Neuron (in vitro differentiated cells): ENCODE results near the gene ANKMY1.
A peak's percentile ranks its signal among the peaks of the same experiment; 100 is the strongest.

Source experiments
- H2AFZ ChIP-seq: one replicate; pipeline ENCODE4 v1.6.1; 2013; ENCODE audit warnings: low read depth, mild to moderate bottlenecking, inconsistent platforms, low read length, moderate library complexity
- H3K27me3 ChIP-seq: one replicate; pipeline ENCODE4 v1.6.1; 2013; ENCODE audit warnings: low read length; ENCODE audit not compliant: insufficient read depth
- H3K36me3 ChIP-seq: one replicate; pipeline ENCODE4 v1.6.1; 2013; ENCODE audit warnings: low read length; ENCODE audit not compliant: insufficient read depth
- H3K4me1 ChIP-seq: one replicate; pipeline ENCODE4 v1.6.1; 2013; ENCODE audit warnings: low read length; ENCODE audit not compliant: insufficient read depth
- H3K4me3 ChIP-seq: 2 replicates; pipeline ENCODE4 v1.5.1; 2013; ENCODE audit warnings: mild to moderate bottlenecking, low read length, moderate library complexity
- H3K9me3 ChIP-seq: one replicate; pipeline ENCODE4 v1.6.1; 2013; ENCODE audit warnings: low read length

The ANKMY1 gene, protein sequence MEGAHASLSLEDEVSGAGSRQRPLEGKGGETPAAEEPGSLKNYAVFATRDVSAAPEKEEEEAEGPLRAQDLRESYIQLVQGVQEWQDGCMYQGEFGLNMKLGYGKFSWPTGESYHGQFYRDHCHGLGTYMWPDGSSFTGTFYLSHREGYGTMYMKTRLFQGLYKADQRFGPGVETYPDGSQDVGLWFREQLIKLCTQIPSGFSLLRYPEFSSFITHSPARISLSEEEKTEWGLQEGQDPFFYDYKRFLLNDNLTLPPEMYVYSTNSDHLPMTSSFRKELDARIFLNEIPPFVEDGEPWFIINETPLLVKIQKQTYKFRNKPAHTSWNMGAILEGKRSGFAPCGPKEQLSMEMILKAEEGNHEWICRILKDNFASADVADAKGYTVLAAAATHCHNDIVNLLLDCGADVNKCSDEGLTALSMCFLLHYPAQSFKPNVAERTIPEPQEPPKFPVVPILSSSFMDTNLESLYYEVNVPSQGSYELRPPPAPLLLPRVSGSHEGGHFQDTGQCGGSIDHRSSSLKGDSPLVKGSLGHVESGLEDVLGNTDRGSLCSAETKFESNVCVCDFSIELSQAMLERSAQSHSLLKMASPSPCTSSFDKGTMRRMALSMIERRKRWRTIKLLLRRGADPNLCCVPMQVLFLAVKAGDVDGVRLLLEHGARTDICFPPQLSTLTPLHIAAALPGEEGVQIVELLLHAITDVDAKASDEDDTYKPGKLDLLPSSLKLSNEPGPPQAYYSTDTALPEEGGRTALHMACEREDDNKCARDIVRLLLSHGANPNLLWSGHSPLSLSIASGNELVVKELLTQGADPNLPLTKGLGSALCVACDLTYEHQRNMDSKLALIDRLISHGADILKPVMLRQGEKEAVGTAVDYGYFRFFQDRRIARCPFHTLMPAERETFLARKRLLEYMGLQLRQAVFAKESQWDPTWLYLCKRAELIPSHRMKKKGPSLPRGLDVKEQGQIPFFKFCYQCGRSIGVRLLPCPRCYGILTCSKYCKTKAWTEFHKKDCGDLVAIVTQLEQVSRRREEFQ

DNA sequence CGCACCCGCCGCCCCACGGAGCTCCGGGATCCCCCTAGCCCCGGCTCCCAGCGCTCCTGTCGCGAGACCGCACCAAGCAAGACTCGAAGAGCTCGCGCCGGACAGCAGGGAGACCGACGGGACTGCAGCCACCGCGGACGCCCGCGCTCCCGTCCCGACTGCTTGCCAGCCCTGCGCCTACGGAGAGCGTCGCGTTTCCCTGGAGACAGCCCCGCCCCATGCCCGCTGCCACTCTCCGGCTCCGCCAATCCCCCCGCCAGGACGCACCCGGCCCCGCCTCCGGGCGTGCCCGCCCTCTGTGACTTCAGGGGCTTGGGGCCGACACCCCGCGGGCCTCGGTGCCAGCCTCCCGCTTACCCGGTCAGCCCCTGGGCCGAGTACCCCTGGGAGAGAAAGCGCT is at the start of gene ANKMY1:
Gene ANKMY1, minus strand, starts transcription at position 181 of the 400 bp plus-strand sequence. CDS start 653 bp downstream, outside the sequence.
- H3K27me3 ChIP-seq = no peaks in the 10 kb centered on the region
- H3K9me3 ChIP-seq = peaks cover 8% of the 10 kb centered on the region
- H3K4me3 ChIP-seq = no peak within 1 kb of the TSS
- H3K4me1 ChIP-seq = peaks cover 15% of the 10 kb centered on the region
- no peak within 1 kb of the TSS for H2AFZ ChIP-seq
- H3K36me3 ChIP-seq = peaks cover 18% of the 10 kb centered on the region

DNA sequence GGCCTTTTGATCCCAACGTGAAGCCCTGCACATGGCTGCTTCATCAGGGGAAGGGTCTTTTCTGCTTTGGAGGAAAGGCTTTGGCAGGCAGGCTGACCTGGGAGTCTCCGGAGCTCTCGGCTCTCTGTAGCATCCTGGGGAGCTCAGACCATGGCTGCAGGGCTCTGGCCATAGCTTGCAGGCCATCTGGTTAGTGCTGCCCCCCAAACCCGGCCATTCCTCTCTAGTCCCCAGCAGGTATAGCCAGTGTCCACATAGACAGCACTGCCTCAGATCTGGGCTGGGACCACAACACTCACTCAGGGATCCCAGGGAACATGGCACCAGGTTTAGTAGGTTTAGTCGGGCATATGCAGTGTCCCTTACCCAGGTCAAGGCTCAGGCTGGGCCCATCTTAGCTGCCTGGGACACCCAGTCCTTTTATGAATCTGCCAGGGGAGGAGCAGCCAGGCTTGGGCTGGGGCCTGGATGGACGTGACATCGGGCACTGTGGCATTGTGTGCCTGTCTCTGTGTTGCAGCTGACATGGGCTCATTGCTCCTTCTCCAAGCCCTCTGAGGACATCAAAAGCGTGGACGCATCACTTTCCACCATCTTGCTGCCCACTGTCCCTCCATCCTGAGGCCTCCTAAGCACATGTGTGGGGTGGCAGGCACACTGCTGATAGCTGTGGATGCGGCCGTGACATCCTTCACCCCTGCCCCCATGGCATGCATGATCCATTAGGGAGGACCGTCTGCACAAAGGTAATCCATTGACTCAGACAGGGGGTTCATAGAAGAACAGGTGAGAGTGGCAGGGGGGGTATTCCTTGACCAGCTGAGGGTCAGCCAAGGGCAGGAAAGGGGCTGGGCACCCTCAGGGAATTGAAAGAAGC is 48.3 kb upstream of the ANKMY1 start:
- no peak overlapping the region for H3K4me3 ChIP-seq
- H2AFZ ChIP-seq = no peak overlapping the region
- no peaks in the 10 kb centered on the region for H3K27me3 ChIP-seq
- H3K36me3 ChIP-seq = peaks cover 2% of the 10 kb centered on the region
- peaks cover 11% of the 10 kb centered on the region for H3K4me1 ChIP-seq
- H3K9me3 ChIP-seq = no peaks in the 10 kb centered on the region

DNA sequence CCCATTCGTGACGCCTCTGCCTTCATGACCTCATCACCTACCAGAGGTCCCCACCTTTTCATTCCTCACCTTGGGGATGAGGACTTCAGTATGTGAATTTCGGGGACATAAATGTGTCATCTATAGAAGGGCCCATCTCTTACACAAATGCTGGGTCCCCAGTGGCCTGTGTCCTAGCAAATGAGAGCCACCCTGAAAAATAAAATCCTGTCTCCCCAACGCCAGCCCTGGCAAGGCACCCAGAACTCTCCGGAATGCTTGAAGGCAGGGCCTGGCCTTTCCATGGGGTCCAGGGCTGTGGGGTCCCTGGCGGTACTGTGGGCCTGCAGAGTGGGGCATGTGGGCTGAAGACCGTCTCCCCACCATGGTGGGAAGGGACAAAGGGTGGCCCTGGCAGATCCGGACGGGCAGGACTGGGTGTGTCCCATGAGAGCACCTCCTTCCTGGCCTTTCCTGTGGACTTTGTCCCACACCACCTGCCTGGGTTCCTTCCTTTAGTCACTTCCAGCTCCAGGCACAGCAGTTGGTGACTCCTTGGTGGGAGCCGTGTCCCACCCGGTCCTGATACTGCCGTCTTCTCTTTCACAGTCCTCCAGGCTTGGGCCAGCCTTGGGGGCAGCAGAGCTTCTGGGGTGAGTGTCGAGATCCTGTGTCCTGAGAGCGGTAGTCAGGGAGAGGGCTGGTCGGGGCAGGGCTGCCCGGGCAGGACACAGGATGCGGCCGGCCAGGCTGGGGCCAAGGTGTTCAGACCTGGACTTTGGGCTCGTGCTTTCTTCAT is 47.3 kb upstream of the ANKMY1 start:
- Histone ChIP-seq H3K9me3 (no peaks in the 10 kb centered on the region), H3K4me3 (peak overlapping the region; percentile 39), H2AFZ (peak overlapping the region; percentile 29), H3K27me3 (no peaks in the 10 kb centered on the region), H3K4me1 (peaks cover 11% of the 10 kb centered on the region), H3K36me3 (peaks cover 8% of the 10 kb centered on the region)

DNA sequence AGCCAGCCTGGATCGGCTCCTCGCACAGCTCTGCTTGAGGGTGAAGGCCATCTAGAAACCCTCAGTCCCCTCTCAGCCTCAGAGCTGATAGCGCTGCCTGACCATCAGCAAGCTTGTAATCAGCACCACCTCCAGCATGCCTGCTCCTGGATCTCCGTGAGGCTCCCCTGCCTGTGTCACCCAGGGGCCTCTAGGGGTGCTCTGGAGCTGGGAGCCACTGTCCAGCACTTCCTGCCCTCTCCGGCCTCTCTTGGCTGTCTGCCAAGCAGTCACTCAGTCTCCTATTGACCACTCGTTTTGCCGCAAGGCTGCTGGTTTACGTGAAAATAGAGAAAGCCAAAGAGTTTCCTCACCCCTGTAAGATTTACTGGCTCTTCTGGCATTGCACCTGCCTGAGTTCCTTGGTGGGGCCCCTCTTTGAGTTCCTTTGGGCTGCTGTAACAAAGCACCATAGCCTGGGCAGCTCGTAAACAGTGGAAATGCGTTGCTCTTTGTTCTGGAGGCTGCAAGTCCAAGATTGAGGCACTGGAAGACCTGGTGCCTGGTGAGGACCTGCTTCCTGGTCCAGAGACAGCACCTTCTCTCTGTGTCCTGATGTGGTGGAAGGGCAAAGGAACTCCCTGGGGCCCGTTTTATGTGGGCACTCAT is 46.6 kb upstream of the ANKMY1 start:
- Histone ChIP-seq H2AFZ (peak overlapping the region; percentile 29), H3K4me3 (peak overlapping the region; percentile 39), H3K36me3 (peaks cover 14% of the 10 kb centered on the region), H3K4me1 (peaks cover 11% of the 10 kb centered on the region), H3K27me3 (no peaks in the 10 kb centered on the region), H3K9me3 (no peaks in the 10 kb centered on the region)

DNA sequence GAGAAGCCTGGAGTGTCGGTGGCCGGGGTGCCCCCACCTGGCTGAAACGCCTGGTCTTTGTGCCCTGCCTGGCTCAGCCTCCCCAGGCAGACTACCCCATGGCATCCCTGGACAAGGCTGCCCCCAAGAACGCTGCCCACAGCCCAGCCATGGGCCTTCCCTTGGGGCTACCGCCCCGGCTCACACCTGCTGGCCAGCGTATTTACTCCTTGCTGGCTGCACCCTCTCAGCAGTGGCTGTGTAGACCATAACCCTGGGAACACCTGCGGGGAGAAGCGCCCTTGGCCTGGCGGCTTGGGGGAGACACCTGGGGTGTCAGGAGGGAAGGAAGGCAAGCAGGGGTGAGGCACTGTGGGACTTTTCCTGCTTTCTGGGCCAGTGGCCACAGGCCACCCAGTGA is 46.1 kb upstream of the ANKMY1 start:
- Histone ChIP-seq H3K27me3 (no peaks in the 10 kb centered on the region), H3K9me3 (no peaks in the 10 kb centered on the region), H3K4me3 (no peak overlapping the region), H3K4me1 (peaks cover 11% of the 10 kb centered on the region), H3K36me3 (peaks cover 18% of the 10 kb centered on the region), H2AFZ (no peak overlapping the region)

DNA sequence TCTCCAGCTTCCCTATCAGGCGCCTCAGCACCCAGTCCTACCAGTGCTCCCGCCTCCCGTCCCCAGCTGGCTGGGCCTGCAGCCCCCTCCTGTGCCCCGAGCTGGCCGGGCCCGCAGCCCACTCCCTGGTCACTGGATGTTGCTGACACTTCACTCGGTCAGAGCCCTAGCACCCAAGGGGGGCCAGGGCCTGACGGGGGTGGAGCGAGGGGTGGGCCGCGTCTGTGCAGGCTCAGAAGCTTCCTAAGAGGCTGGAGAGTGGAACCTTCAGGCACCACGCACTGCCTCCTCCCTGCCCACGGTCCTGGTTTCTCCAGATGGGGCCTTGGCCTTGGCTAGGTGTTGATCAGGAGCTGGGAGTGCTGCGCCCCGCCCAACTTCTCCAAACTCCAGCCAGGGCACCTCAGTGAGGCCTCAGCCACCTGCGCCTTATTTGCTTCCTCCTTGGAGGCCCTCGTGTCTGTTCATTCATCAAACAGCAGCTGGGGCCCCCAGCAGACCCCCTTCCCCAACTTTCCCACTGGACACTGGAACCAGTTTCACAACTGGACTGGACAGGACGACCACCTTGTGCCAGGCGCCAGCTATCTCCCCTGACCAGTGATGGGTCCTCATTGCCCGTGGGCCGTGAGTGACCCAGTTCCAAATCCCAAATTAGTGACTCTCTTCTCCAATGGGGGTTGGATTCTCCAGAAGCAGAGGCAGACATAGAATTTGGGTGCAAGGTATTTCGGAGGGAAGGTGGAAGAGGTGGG is 45.5 kb upstream of the ANKMY1 start:
- peaks cover 24% of the 10 kb centered on the region for H3K36me3 ChIP-seq
- H3K9me3 ChIP-seq = no peaks in the 10 kb centered on the region
- no peak overlapping the region for H2AFZ ChIP-seq
- H3K27me3 ChIP-seq = no peaks in the 10 kb centered on the region
- no peak overlapping the region for H3K4me3 ChIP-seq
- peaks cover 11% of the 10 kb centered on the region for H3K4me1 ChIP-seq

DNA sequence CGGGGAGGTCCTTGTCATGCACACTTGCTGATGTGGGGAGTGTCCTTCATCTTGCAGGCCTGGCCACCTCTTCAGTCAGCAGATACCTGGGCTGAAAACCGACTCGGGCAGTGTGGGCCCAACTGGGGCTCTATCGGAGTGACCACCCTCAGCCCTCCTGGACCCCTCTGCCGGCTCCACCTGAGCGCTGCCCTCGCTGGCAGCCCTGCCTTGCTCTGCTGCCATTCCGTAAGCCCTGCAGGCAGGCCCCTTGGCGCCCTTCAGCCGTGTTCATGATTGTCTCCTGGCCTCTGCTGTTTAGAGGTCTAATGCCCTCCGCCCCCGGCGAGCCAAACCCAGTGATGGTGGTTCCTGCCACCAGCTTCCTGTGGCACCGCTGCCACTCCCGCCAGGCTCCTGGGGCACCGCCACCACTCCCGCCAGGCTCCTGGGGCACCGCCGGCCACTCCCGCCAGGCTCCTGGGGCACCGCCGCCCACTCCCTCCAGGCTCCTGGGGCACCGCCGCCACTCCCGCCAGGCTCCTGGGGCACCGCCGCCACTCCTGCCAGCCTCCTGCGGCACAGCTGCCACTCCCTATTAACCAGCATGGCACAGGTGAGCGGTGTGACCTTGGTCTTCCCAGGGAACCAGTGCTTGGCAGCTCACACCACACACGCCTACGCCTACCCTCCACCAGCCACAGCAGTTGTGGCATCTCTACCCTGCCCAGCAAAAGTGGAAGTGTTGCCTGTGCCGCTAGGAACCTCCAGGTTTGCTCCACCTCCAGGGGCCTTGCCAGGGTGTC is 44.7 kb upstream of the ANKMY1 start:
- H3K9me3 ChIP-seq = no peaks in the 10 kb centered on the region
- no peaks in the 10 kb centered on the region for H3K27me3 ChIP-seq
- no peak overlapping the region for H3K4me3 ChIP-seq
- H3K36me3 ChIP-seq = peaks cover 32% of the 10 kb centered on the region
- H3K4me1 ChIP-seq = peaks cover 11% of the 10 kb centered on the region
- H2AFZ ChIP-seq = no peak overlapping the region

DNA sequence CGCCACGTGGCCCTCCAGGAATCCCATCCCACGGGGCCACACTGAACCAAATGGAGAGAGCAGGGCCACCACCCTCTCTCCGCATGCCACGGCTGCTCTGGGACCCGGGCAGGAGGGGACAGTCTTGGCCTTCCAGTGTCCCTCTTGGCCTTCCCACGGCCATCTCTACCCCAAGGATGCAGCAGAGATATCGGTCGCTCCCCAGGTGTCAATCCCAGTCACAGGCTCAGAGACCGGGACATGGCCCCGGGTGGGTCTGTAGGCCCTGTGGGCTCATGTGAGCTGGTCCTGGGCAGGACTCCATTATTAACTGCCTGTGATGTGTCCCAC is 44.0 kb upstream of the ANKMY1 start:
- no peak overlapping the region for H3K4me3 ChIP-seq
- H2AFZ ChIP-seq = no peak overlapping the region
- no peaks in the 10 kb centered on the region for H3K9me3 ChIP-seq
- peaks cover 33% of the 10 kb centered on the region for H3K36me3 ChIP-seq
- no peaks in the 10 kb centered on the region for H3K27me3 ChIP-seq
- peaks cover 11% of the 10 kb centered on the region for H3K4me1 ChIP-seq

DNA sequence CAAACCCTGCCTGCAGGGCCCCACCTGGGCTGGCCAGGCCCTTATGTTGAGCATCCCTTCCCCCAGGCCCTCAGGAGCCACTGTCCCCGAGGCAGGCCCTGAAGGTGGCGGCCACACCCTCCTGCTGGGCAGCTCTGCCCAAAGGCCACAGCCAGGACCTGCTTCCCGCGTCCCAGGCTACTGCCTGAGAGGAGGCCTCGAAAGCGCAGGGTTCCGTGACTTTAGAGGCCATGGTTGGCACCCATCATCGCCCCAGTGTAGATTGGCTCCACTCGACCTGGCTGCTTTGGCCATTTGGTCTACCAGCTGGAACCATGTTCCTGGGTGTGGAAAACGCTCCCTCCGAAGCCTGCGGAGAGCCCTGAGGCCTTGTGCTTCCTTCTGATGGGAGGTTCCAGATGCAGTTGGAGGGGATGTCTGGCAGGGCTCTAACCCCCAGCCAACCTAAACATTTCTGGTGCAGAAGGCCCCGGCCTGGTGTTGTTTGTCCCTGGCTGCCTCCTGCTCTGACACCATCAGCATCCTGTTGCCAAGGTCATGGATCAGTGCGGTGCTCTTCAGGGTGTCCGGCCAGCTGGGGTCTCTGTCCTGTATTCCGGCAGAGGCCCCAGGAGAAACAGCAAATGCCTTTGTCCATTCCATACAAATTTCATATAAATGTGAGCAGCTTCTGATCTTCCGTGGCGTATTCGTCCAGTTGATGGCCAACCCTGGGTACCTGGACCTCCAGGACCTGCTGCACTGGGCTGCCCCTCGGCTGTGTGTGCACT is 43.5 kb upstream of the ANKMY1 start:
- Histone ChIP-seq H3K9me3 (no peaks in the 10 kb centered on the region), H2AFZ (no peak overlapping the region), H3K4me1 (peaks cover 11% of the 10 kb centered on the region), H3K27me3 (no peaks in the 10 kb centered on the region), H3K36me3 (peaks cover 35% of the 10 kb centered on the region), H3K4me3 (no peak overlapping the region)

DNA sequence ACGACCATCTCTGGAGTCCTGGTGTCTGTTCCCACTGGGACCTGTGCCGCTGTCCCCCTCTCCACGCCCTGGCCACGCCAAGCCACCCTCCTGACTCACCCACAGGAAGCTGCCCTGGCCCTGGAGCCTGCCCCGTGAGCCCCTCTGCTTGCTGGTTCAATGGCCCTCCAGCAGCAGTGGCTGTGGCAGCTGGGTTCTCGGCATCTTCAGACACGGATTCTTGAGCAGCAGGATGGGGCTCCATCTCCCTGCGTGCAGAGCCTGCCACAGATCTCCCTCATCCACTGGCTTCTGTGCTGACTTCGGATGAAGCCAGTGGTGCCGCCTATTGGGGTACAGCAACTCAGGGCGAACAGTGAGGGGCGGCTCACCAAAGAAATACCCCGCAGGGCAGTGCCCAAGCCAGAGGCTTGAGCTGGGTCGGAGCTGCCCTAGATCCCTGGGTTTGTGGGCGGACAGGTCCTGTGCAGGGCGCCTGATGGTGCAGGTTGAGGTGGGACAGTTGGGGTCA is 42.7 kb upstream of the ANKMY1 start:
- H2AFZ ChIP-seq = no peak overlapping the region
- no peak overlapping the region for H3K4me3 ChIP-seq
- peaks cover 11% of the 10 kb centered on the region for H3K4me1 ChIP-seq
- peaks cover 41% of the 10 kb centered on the region for H3K36me3 ChIP-seq
- H3K9me3 ChIP-seq = no peaks in the 10 kb centered on the region
- no peaks in the 10 kb centered on the region for H3K27me3 ChIP-seq
